Fibroblast of the aortic adventitia (primary cell): Measurements from ENCODE around the gene RHO. TPM values are rescaled to one million over a fixed set of nuclear protein-coding genes. Genes with fewer than 3 reads are reported as not detected.

ENCODE experiments used
- DNase-seq: peaks from one replicate; pipeline ENCODE4 v3.0.0-alpha.2; 2010; ENCODE audit warnings: low read depth
- H3K4me3 ChIP-seq: 2 replicates; pipeline ENCODE4 v1.5.1; 2011; ENCODE audit warnings: low read depth, mild to moderate bottlenecking, control low read depth, low read length, moderate library complexity
- total RNA-seq: library from RNA; depleted of rRNA; stranded (reverse); fragments of >200 nt; gene quantifications from 2 replicates; pipeline ENCODE4 v1.2.3, GENCODE V29; 2012; ENCODE audit warnings: low replicate concordance
- TF ChIP-seq, protein P1 (sequence below): IDR thresholded peaks from 2 replicates; pipeline ENCODE4 v1.5.1; 2011; ENCODE audit warnings: mild to moderate bottlenecking, low read length, control low read depth, inconsistent platforms; ENCODE audit not compliant: insufficient read depth

Gene RHO
- total RNA-seq, 1 donor: not detected

DNA sequence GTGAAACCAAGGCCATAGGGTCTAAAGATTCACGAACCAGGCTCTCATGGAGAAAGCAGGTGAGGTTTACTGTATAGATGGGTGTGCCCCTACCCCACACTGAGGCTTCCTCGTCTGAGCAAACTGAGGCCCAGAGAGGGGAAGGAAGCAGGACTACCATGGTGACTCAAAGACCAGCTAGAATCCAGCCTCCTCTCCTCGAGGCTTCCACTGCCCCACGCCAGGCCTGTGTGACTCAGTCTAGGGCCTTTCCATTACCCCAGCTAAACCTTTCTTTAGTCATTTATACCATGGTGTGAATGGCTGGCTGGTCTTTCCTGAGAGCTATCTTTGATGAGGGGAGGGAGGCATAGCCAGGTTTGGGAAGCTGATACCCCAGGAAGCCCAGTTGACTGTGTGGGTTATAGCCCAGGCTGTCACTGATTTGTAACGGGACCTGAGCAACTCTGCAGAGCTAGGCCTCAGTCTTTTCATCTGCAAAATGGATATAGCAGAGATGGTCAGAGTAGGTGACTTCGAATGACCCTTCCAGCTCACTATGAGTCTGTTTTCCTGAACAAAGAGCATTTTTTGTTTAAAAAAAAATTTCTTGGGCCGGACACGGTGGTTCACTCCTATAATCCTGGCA lies 3.0 kb upstream of the RHO start:
- DNase-seq: peak; percentile 52
- H3K4me3 ChIP-seq: no peak overlapping the region
- TF ChIP-seq, protein P1, sequence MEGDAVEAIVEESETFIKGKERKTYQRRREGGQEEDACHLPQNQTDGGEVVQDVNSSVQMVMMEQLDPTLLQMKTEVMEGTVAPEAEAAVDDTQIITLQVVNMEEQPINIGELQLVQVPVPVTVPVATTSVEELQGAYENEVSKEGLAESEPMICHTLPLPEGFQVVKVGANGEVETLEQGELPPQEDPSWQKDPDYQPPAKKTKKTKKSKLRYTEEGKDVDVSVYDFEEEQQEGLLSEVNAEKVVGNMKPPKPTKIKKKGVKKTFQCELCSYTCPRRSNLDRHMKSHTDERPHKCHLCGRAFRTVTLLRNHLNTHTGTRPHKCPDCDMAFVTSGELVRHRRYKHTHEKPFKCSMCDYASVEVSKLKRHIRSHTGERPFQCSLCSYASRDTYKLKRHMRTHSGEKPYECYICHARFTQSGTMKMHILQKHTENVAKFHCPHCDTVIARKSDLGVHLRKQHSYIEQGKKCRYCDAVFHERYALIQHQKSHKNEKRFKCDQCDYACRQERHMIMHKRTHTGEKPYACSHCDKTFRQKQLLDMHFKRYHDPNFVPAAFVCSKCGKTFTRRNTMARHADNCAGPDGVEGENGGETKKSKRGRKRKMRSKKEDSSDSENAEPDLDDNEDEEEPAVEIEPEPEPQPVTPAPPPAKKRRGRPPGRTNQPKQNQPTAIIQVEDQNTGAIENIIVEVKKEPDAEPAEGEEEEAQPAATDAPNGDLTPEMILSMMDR: no peak

DNA sequence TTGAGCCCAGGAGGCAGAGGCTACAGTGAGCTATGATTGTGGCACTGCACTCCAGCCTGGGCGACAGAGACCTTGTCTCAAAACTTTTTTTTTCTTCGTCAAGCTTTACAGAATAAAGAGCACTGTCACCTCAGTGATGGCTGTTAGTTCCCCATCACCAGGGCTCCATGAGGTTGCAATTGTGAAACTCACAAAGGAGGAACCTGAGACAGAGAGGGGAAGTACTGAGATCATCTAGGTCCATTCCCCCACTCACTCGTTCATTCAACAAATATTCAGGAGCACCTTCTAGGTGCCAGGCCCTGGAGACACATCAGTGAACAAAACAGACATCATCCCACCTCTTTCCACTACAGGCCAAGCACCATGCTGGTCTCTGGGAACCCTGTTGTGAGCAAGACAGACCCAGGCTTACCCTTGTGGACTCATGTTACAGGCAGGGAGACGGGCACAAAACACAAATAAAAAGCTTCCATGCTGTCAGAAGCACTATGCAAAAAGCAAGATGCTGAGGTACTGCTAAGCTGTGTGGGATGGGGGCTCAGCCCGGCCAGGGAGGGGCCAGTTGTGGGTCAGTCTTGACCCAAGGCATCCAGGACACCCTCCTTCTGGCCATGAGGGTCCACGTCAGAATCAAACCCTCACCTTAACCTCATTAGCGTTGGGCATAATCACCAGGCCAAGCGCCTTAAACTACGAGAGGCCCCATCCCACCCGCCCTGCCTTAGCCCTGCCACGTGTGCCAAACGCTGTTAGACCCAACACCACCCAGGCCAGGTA lies 2.1 kb upstream of the RHO start:
- H3K4me3 ChIP-seq: no peak overlapping the region
- TF ChIP-seq, protein P1: no peak
- no peak for DNase-seq

DNA sequence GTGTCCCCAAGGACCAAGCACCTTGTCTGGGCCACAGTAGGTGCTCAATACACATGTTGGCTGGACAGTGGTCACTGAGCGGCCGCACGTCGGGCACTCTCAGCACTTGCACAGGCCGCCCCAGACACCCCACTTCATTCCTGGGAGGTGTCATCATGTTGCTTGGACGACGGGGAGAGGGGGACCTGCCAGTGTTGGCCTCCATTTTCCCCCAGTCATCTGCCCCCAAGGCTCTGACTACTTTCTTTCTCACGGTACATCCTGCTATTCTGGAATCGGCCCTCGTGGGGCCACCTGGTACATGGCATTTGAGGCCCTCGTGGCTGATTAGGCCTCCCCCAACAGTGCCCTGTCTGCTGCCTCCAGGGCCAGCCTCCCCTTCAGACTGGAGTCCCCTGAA lies 1.2 kb upstream of the RHO start:
- TF ChIP-seq, protein P1: no peak
- H3K4me3 ChIP-seq: no peak overlapping the region
- no peak for DNase-seq

DNA sequence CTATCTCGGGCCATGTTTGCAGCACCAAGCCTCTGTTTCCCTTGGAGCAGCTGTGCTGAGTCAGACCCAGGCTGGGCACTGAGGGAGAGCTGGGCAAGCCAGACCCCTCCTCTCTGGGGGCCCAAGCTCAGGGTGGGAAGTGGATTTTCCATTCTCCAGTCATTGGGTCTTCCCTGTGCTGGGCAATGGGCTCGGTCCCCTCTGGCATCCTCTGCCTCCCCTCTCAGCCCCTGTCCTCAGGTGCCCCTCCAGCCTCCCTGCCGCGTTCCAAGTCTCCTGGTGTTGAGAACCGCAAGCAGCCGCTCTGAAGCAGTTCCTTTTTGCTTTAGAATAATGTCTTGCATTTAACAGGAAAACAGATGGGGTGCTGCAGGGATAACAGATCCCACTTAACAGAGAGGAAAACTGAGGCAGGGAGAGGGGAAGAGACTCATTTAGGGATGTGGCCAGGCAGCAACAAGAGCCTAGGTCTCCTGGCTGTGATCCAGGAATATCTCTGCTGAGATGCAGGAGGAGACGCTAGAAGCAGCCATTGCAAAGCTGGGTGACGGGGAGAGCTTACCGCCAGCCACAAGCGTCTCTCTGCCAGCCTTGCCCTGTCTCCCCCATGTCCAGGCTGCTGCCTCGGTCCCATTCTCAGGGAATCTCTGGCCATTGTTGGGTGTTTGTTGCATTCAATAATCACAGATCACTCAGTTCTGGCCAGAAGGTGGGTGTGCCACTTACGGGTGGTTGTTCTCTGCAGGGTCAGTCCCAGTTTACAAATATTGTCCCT lies 1.2 kb downstream of the RHO start:
- DNase-seq: peak; percentile 6
- no peak overlapping the region for H3K4me3 ChIP-seq
- TF ChIP-seq, protein P1: no peak

DNA sequence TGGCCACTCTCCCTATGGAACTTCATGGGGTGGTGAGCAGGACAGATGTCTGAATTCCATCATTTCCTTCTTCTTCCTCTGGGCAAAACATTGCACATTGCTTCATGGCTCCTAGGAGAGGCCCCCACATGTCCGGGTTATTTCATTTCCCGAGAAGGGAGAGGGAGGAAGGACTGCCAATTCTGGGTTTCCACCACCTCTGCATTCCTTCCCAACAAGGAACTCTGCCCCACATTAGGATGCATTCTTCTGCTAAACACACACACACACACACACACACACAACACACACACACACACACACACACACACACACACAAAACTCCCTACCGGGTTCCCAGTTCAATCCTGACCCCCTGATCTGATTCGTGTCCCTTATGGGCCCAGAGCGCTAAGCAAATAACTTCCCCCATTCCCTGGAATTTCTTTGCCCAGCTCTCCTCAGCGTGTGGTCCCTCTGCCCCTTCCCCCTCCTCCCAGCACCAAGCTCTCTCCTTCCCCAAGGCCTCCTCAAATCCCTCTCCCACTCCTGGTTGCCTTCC lies 1.9 kb downstream of the RHO start:
- peak; percentile 82 for DNase-seq
- no peak overlapping the region for H3K4me3 ChIP-seq
- TF ChIP-seq, protein P1: no peak

DNA sequence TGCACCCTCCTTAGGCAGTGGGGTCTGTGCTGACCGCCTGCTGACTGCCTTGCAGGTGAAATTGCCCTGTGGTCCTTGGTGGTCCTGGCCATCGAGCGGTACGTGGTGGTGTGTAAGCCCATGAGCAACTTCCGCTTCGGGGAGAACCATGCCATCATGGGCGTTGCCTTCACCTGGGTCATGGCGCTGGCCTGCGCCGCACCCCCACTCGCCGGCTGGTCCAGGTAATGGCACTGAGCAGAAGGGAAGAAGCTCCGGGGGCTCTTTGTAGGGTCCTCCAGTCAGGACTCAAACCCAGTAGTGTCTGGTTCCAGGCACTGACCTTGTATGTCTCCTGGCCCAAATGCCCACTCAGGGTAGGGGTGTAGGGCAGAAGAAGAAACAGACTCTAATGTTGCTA lies 2.4 kb downstream of the RHO start:
- TF ChIP-seq, protein P1: no peak
- no peak for DNase-seq
- H3K4me3 ChIP-seq: no peak overlapping the region
